K562 (cell line): Measurements from ENCODE around the gene CHM. TPM values are rescaled to one million over a fixed set of nuclear protein-coding genes. Genes with fewer than 3 reads are reported as not detected.

ENCODE experiments used
- ATAC-seq: fragments of 200-7000 bp; cut with Tn5 transposase; 3 replicates; pipeline ENCODE4 v1.9.1; 2020; ENCODE audit warnings: moderate library complexity
- BruUV-seq: library from RNA; stranded (reverse); fragments of 400-500 nt; replicated peaks from 2 replicates; lab custom pipeline; 2021; lab: Mats Ljungman, UMichigan
- CTCF ChIA-PET: fragments of 300-600 bp; formaldehyde crosslinking; extraction: SDS; loops from one replicate; lab custom pipeline; 2021; ENCODE audit warnings: low intra/inter-chr PET ratio; lab: Yijun Ruan, JAX
- POLR2A ChIA-PET: fragments of 300-600, 350-650 bp; sonication (Branson Sonifier 250); formaldehyde crosslinking; extraction: SDS; loops from one replicate; lab custom pipeline; 2021; ENCODE audit warnings: antibody characterized with exemption, inconsistent platforms; lab: Yijun Ruan, JAX
- DNase-seq, 4 experiments: peaks; one replicate each; pipeline versions ENCODE4 v3.0.0 to v3.0.0-alpha.2; 2011 to 2018; ENCODE audit warnings: low spot score in 3 of 4, mixed read lengths in 3 of 4; ENCODE audit errors: extremely low read depth in 1 of 4
- FAIRE-seq: peaks from 2 replicates; lab custom pipeline; 2011; peaks lifted over from hg19 to GRCh38; lab: Jason Lieb, UNC
- H2AFZ ChIP-seq: 2 replicates; pipeline ENCODE4 v1.6.0; 2011; ENCODE audit warnings: low read depth, low read length, control low read depth, inconsistent platforms
- H3K27ac ChIP-seq: fragments of 200-600 bp; 3 replicates; pipeline ENCODE4 v1.8.0; 2011; ENCODE audit warnings: low read depth, mild to moderate bottlenecking, control low read depth, inconsistent platforms, low read length, moderate library complexity, mixed read lengths; ENCODE audit errors: extremely low read depth
- H3K27me3 ChIP-seq, 2 experiments: fragments of 300-600 bp in 1 of 2; 2 replicates in 1 of 2; 3 replicates in 1 of 2; pipeline versions ENCODE4 v1.6.0 to v1.8.0; 2011; ENCODE audit warnings: inconsistent platforms in 2 of 2, low read length in 2 of 2, mild to moderate bottlenecking in 1 of 2, mixed read lengths in 1 of 2, moderate library complexity in 1 of 2; ENCODE audit not compliant: control insufficient read depth in 2 of 2, insufficient read depth in 2 of 2
- H3K36me3 ChIP-seq: fragments of 300-600 bp; 3 replicates; pipeline ENCODE4 v1.8.0; 2011; ENCODE audit warnings: mild to moderate bottlenecking, low read length, inconsistent platforms; ENCODE audit not compliant: control insufficient read depth, insufficient read depth
- H3K4me1 ChIP-seq, 2 experiments: fragments of 200-600 bp in 1 of 2; replicated peaks in 1 of 2; 2 replicates in 1 of 2; 3 replicates in 1 of 2; pipeline versions ENCODE4 v1.5.1 to v1.8.0; 2011; ENCODE audit warnings: inconsistent platforms in 2 of 2, low read length in 2 of 2, mild to moderate bottlenecking in 1 of 2, mixed read lengths in 1 of 2, moderate library complexity in 1 of 2; ENCODE audit not compliant: control insufficient read depth in 2 of 2, insufficient read depth in 2 of 2
- H3K4me2 ChIP-seq: 2 replicates; pipeline ENCODE4 v1.6.1; 2011; ENCODE audit warnings: low read length, control low read depth, inconsistent platforms, mixed read lengths; ENCODE audit not compliant: insufficient read depth
- H3K4me3 ChIP-seq: fragments of 200-600 bp; sonication (generic), shearing (Covaris generic); 2 replicates; pipeline ENCODE4 v1.5.1; 2016; ENCODE audit warnings: control low read depth, inconsistent platforms
- H3K79me2 ChIP-seq: fragments of 200-600 bp; 3 replicates; pipeline ENCODE4 v1.8.0; 2011; ENCODE audit warnings: low read length, inconsistent platforms; ENCODE audit not compliant: control insufficient read depth, insufficient read depth
- H3K9ac ChIP-seq, 2 experiments: 2 replicates each; pipeline versions ENCODE4 v1.6.0 to v1.6.1; 2011; ENCODE audit warnings: low read depth in 2 of 2, low read length in 2 of 2, control low read depth in 1 of 2, inconsistent platforms in 1 of 2, mild to moderate bottlenecking in 1 of 2, mixed read lengths in 1 of 2; ENCODE audit not compliant: insufficient read depth in 1 of 2
- H3K9me1 ChIP-seq: one replicate; pipeline ENCODE4 v1.6.0; 2011; ENCODE audit warnings: inconsistent platforms, mild to moderate bottlenecking, low read length, moderate library complexity; ENCODE audit not compliant: control insufficient read depth, insufficient read depth
- H3K9me3 ChIP-seq: replicated peaks from 2 replicates; pipeline ENCODE4 v1.5.1; 2011; ENCODE audit warnings: low read depth, low read length, inconsistent platforms; ENCODE audit not compliant: control insufficient read depth, insufficient read depth
- H4K20me1 ChIP-seq: replicated peaks from 2 replicates; pipeline ENCODE4 v1.6.1; 2011; ENCODE audit warnings: low read length, inconsistent platforms, mixed read lengths; ENCODE audit not compliant: control insufficient read depth, insufficient read depth
- HDGF ChIP-seq: fragments of 450-650 bp; IDR thresholded peaks from 2 replicates; pipeline ENCODE4 v1.6.1; 2016
- KDM5B ChIP-seq: fragments of 200-600 bp; sonication (generic); IDR thresholded peaks from 2 replicates; pipeline ENCODE4 v1.6.1; 2012; ENCODE audit warnings: low read depth, mild to moderate bottlenecking, moderate library complexity, low read length, control low read depth, inconsistent platforms; ENCODE audit not compliant: insufficient replicate concordance
- NR3C1 ChIP-seq: sonication (generic); formaldehyde crosslinking; IDR thresholded peaks from 2 replicates; pipeline ENCODE4 v1.8.1; 2022; ENCODE audit warnings: missing genetic modification reagents
- SPI1 ChIP-seq: IDR thresholded peaks from 2 replicates; pipeline ENCODE4 v1.6.1; 2011; ENCODE audit warnings: low read depth, low read length, control low read depth, borderline replicate concordance
- ZNF274 ChIP-seq: IDR thresholded peaks from 2 replicates; pipeline ENCODE4 v1.6.1; 2011; ENCODE audit warnings: low read depth, mild to moderate bottlenecking, low read length, moderate library complexity, borderline replicate concordance
- WGBS: fragments of 100-300 bp; shearing (Covaris generic); methylation state at CpG from one replicate; pipeline ENCODE4 v1.1.6; 2016; ENCODE audit warnings: low coverage, mixed read lengths; ENCODE audit not compliant: insufficient coverage; ENCODE audit errors: missing lambda C conversion rate; 5-methylcytosine and 5-hydroxymethylcytosine counted together
- in situ Hi-C: fragments of 300-500 bp; cut with MboI; formaldehyde crosslinking; loops from 4 replicates; pipeline ENCODE4 v1.15.0; 2018; ENCODE audit warnings: inconsistent platforms, mixed read lengths
- intact Hi-C: fragments of 100-400 bp; cut with micrococcal nuclease; formaldehyde crosslinking; loops from 2 replicates; pipeline ENCODE4 v1.14.2; 2022
- polyA plus RNA-seq, 8 experiments: library from polyadenylated mRNA; depleted of rRNA in 4 of 8; stranded (reverse) in 5 of 8; unstranded in 3 of 8; fragments of >200 nt; fragmentation: Nextera tagmentation in 2 of 8; fragmentation: Illumina TruSeq in 1 of 8; extraction: Ambion mirVana in 2 of 8; extraction: Trizol in 1 of 8; gene quantifications; 2 replicates each; pipeline versions ENCODE4 v1.2.1 to v1.2.3, GENCODE V29; 2011 to 2014; ENCODE audit warnings: inconsistent platforms in 1 of 8, missing spikeins in 1 of 8
- total RNA-seq, 7 experiments: library from RNA; depleted of rRNA in 6 of 7; stranded (reverse); fragments of >200 nt in 6 of 7; fragmentation: Illumina TruSeq in 2 of 7; extraction: Trizol in 2 of 7; gene quantifications; 2 replicates each; pipeline versions ENCODE4 v1.2.1 to v1.2.3, GENCODE V29; 2011 to 2021; ENCODE audit warnings: low replicate concordance in 1 of 7
- TF ChIP-seq, protein P1 (sequence below), 2 experiments: IDR thresholded peaks; 2 replicates each; pipeline ENCODE4 v1.6.1; 2011; ENCODE audit warnings: borderline replicate concordance in 1 of 2, control low read depth in 1 of 2, low read depth in 1 of 2, low read length in 1 of 2, mild to moderate bottlenecking in 1 of 2, mixed read lengths in 1 of 2, moderate library complexity in 1 of 2; ENCODE audit not compliant: insufficient read depth in 1 of 2, insufficient read length in 1 of 2, poor library complexity in 1 of 2, severe bottlenecking in 1 of 2; ENCODE audit errors: extremely low read depth in 1 of 2
- TF ChIP-seq, protein P2 (sequence below): fragments of 450-650 bp; IDR thresholded peaks from 2 replicates; pipeline ENCODE4 v1.6.1; 2016; ENCODE audit warnings: mild to moderate bottlenecking, moderate library complexity

CHM gene
- total and polyA plus RNA-seq, 9 of the 15 experiments (the other 6 are each of a cell fraction or from before 2014, with no cell fraction given), result 2.2 to 9.0 (median 4.6) TPM

DNA sequence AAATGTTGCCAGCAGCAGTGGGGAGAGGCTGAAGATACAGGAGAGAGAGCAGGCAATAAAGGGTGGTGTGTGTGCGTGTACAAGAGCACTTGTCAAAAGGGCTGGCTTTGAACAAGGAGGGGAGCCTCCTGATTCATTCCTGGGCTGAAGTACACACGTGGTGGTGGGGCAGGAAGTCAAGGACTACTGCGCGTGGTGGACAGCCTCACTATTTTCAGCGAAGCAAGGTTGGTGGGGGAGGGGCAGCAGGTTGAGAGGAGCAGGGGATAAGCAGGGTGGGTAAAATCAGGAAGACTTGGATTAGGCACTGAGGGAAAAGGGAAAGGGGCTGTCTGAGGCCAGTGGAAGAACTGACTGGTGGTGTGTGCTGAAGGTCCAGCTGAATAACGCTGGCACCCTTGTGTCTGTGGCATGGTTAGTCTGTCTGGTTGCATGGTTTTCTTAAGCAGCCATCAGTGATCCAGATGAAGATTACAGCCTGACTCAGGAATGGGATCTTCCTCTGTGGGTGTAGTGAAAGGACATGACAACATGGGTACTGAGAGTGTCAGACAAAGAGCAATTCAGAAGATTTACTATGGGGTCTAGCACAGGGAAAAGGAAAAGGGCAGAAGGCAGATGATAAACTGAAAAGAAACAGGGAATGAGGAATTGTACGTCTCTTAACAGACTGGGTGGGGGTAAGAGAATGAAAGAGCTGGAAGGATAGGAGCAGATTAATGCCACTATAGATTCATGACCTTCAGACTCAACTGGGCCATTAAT lies 149.8 kb downstream of the CHM start:
- no TSS peak for BruUV-seq
- in situ Hi-C loops (no loop called here), intact Hi-C loops (no loop called here)
- WGBS, result 15% methylated on average over 7 of the region's 7 CpGs
- peak; percentile 52; the same call in 2 of the 3 replicates for ATAC-seq
- FAIRE-seq, result no peak
- no peaks in the 10 kb centered on the region for H3K9me3 ChIP-seq
- CTCF ChIA-PET, result no interaction called here
- H3K4me3 ChIP-seq, result no peak overlapping the region
- no peaks in the 10 kb centered on the region for H4K20me1 ChIP-seq
- DNase-seq, result peak in 3 of 4 experiments; percentile 4 to 31 (median 5)
- H3K4me1 ChIP-seq, result peaks cover 0 to 3% of the 10 kb centered on the region in 2 experiments; a peak in 3 of 5 replicates
- peak overlapping the region; percentile 66; the same call in 1 of the 2 replicates for H2AFZ ChIP-seq
- no peaks in the 10 kb centered on the region for H3K36me3 ChIP-seq
- no peak overlapping the region for H3K9ac ChIP-seq
- POLR2A ChIA-PET, result interaction anchor here (0.7 kb wide), 1 partner anchor 1304 kb away, joined by 3 read pairs; no protein-coding TSS in a partner anchor
- no peaks in the 10 kb centered on the region for H3K27me3 ChIP-seq
- H3K27ac ChIP-seq, result no peak overlapping the region; the same call in 2 of the 3 replicates
- no peaks in the 10 kb centered on the region for H3K9me1 ChIP-seq
- no peaks in the 10 kb centered on the region for H3K79me2 ChIP-seq
- H3K4me2 ChIP-seq, result no peak overlapping the region
- TF ChIP-seq, protein P1, sequence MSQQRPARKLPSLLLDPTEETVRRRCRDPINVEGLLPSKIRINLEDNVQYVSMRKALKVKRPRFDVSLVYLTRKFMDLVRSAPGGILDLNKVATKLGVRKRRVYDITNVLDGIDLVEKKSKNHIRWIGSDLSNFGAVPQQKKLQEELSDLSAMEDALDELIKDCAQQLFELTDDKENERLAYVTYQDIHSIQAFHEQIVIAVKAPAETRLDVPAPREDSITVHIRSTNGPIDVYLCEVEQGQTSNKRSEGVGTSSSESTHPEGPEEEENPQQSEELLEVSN (IDR thresholded peaks at IDR 0.05; ENCODE audit: borderline replicate concordance in 1 of 2, extremely low read depth in 1 of 2, insufficient read depth in 1 of 2, insufficient read length in 1 of 2, low read depth in 1 of 2, low read length in 1 of 2, poor library complexity in 1 of 2, severe bottlenecking in 1 of 2), result peak in 1 of 2 experiments; percentile 7
- TF ChIP-seq, protein P2, sequence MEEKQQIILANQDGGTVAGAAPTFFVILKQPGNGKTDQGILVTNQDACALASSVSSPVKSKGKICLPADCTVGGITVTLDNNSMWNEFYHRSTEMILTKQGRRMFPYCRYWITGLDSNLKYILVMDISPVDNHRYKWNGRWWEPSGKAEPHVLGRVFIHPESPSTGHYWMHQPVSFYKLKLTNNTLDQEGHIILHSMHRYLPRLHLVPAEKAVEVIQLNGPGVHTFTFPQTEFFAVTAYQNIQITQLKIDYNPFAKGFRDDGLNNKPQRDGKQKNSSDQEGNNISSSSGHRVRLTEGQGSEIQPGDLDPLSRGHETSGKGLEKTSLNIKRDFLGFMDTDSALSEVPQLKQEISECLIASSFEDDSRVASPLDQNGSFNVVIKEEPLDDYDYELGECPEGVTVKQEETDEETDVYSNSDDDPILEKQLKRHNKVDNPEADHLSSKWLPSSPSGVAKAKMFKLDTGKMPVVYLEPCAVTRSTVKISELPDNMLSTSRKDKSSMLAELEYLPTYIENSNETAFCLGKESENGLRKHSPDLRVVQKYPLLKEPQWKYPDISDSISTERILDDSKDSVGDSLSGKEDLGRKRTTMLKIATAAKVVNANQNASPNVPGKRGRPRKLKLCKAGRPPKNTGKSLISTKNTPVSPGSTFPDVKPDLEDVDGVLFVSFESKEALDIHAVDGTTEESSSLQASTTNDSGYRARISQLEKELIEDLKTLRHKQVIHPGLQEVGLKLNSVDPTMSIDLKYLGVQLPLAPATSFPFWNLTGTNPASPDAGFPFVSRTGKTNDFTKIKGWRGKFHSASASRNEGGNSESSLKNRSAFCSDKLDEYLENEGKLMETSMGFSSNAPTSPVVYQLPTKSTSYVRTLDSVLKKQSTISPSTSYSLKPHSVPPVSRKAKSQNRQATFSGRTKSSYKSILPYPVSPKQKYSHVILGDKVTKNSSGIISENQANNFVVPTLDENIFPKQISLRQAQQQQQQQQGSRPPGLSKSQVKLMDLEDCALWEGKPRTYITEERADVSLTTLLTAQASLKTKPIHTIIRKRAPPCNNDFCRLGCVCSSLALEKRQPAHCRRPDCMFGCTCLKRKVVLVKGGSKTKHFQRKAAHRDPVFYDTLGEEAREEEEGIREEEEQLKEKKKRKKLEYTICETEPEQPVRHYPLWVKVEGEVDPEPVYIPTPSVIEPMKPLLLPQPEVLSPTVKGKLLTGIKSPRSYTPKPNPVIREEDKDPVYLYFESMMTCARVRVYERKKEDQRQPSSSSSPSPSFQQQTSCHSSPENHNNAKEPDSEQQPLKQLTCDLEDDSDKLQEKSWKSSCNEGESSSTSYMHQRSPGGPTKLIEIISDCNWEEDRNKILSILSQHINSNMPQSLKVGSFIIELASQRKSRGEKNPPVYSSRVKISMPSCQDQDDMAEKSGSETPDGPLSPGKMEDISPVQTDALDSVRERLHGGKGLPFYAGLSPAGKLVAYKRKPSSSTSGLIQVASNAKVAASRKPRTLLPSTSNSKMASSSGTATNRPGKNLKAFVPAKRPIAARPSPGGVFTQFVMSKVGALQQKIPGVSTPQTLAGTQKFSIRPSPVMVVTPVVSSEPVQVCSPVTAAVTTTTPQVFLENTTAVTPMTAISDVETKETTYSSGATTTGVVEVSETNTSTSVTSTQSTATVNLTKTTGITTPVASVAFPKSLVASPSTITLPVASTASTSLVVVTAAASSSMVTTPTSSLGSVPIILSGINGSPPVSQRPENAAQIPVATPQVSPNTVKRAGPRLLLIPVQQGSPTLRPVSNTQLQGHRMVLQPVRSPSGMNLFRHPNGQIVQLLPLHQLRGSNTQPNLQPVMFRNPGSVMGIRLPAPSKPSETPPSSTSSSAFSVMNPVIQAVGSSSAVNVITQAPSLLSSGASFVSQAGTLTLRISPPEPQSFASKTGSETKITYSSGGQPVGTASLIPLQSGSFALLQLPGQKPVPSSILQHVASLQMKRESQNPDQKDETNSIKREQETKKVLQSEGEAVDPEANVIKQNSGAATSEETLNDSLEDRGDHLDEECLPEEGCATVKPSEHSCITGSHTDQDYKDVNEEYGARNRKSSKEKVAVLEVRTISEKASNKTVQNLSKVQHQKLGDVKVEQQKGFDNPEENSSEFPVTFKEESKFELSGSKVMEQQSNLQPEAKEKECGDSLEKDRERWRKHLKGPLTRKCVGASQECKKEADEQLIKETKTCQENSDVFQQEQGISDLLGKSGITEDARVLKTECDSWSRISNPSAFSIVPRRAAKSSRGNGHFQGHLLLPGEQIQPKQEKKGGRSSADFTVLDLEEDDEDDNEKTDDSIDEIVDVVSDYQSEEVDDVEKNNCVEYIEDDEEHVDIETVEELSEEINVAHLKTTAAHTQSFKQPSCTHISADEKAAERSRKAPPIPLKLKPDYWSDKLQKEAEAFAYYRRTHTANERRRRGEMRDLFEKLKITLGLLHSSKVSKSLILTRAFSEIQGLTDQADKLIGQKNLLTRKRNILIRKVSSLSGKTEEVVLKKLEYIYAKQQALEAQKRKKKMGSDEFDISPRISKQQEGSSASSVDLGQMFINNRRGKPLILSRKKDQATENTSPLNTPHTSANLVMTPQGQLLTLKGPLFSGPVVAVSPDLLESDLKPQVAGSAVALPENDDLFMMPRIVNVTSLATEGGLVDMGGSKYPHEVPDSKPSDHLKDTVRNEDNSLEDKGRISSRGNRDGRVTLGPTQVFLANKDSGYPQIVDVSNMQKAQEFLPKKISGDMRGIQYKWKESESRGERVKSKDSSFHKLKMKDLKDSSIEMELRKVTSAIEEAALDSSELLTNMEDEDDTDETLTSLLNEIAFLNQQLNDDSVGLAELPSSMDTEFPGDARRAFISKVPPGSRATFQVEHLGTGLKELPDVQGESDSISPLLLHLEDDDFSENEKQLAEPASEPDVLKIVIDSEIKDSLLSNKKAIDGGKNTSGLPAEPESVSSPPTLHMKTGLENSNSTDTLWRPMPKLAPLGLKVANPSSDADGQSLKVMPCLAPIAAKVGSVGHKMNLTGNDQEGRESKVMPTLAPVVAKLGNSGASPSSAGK, result peak; percentile 43; the same call in 1 of the 2 replicates
- TF ChIP-seq HDGF (no peak), ZNF274 (no peak), KDM5B (no peak), SPI1 (no peak), NR3C1 (CRISPR knock-in tag) (no peak)
